Activated T-helper 1 cell treated with Interleukin-2 at 50 U/mL for 16 hours (primary cell): Measurements from ENCODE around the gene RNU6-9.
"Not testable (repeated sequence)": the region's sequence is repeated elsewhere in the genome, so short reads cannot be mapped to it uniquely, and the experiment has no call there.

Experiments used
- DNase-seq: peaks from one replicate; pipeline ENCODE4 v3.0.0-alpha.2; 2020; ENCODE audit warnings: low read depth

RNU6-9 gene

DNA sequence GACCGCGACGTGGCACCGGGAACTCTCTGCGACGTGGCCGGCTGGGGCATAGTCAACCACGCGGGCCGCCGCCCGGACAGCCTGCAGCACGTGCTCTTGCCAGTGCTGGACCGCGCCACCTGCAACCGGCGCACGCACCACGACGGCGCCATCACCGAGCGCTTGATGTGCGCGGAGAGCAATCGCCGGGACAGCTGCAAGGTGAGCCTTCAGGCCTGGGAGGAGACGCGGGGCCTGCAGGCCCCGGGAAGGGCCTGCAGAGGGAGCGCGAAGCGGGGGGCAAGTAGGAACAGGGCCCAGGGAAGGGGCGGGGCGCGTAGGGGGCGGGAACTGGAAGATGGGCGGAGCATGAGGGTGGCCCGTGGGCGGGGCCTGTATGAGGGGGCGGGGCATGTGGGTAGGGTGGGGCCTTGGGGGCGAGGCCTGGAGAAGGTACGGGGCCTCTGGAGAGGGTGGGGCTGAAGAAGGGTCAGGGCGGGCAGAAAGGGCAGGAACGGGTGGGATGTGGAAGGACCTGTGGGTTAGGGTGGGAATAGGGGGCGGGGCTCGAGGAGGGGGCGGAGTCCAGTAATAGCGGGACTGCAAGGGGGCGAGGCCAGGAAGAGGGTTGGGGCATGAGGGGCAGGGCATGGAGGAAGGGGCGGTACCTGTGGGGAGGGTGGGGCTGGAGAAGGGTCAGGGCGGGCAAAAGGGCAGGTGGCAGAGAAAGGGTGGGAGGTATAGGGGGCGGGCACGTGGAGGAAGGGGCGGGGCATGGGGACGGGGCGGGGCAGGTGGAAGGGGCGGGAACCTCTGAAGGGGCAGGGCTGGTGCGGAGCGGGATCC, 31.3 kb upstream of the RNU6-9 start:
- peak; percentile 51 for DNase-seq

DNA sequence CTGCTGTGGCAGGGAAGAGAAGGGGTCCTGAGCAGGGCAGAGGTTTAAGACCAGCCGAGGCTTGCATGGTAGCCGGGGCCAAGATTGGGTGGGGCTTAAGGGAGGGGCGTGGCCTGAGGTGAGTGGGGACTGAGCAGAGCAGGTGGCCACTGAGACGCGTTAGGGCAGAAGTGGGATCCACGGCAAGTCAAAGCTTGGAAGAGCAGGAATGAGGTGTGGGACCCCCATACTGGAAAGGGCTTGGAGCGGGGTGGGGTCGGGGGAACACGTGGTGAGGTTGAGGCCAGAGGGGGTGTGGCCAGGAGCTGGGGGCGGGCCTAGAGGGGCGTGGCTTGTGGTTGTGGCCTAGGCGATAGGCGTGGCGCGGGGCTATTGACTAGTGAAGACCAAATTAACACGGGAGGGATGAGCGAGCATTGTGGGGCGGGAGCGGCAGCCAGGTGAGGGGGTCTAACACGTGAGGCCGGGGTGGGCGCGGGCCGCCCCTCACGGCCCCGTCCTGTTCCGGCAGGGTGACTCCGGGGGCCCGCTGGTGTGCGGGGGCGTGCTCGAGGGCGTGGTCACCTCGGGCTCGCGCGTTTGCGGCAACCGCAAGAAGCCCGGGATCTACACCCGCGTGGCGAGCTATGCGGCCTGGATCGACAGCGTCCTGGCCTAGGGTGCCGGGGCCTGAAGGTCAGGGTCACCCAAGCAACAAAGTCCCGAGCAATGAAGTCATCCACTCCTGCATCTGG, 30.5 kb upstream of the RNU6-9 start:
- peak; percentile 67 for DNase-seq

DNA sequence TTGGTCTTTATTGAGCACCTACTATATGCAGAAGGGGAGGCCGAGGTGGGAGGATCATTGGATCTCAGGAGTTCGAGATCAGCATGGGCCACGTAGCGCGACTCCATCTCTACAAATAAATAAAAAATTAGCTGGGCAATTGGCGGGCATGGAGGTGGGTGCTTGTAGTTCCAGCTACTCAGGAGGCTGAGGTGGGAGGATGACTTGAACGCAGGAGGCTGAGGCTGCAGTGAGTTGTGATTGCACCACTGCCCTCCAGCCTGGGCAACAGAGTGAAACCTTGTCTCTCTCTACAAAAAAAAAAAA, 30.0 kb upstream of the RNU6-9 start:
- DNase-seq: no peak

DNA sequence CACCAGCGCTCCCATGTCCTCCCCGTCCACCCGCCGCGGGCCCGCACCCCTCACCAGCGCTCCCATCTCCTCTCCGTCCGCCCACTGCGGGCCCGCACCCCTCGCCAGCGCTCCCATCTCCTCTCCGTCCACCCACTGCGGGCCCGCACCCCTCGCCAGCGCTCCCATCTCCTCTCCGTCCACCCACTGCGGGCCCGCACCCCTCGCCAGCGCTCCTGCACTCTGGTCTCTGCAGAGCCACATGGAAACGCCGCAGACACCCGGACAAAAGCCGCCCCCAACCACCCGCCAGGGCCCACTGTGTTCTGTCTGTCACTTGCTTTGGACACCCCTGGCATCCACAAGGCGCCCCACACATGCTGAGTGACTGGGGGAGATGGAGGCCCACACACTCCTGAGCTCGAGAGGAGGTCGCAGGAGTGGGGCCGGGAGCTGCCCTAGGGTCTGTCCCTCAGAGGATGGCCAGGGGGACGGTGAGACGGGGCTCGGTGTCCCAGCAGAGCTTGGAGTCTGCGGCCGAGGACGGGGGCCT, 26.4 kb upstream of the RNU6-9 start:
- no peak for DNase-seq

DNA sequence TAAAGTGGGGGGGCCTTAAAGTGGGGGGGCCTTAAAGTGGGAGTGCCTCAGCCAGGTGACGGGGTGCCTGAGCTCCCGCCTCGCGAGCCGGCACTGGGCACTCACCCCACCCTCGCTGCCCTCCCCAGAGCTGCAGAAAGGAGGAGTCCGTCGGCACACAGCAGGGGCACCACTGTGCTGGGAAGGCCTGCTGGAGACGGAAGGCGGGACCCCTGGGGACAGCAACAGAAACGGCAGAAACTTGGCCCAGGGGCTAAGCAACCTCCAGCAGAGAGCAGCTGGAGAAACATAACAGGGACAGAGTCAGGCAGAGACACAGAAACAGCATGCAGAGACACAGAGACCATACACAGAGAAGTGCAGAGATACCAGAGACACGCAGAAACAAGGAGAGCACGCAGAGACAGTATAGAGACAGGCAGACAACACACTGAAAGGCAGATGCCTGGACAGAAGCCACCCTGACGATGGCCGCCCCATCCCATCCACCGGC, 25.9 kb upstream of the RNU6-9 start:
- DNase-seq: no peak

DNA sequence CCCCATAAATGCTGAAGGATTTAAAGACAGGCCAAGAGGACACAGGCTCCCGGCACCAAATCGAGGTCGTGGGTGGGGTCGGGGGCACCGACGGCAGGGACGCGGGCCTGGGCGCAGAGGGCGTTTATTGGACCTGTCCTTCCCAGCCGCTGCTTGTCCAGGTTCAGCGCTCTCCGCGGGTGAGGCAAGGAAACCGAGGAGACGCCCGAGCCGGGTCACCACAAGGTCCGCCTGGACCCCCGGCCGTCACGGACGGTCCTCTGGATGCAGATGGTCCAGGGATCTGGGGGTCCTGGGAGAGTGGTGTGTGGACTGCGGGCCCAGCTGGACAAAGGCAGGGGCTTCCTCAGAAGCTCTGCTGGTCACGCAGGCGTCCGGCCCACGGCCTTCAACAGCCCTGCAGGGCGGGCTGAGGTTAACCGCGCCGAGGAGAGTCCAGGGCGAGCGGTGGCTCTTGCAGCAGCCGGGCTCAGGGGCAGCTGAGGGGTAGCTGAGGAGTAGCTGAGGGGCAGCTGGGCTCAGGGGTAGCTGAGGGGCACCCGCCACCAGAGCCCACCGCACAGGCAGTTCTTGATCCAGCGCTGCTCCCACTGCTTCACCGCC, 25.3 kb upstream of the RNU6-9 start:
- DNase-seq: no peak

DNA sequence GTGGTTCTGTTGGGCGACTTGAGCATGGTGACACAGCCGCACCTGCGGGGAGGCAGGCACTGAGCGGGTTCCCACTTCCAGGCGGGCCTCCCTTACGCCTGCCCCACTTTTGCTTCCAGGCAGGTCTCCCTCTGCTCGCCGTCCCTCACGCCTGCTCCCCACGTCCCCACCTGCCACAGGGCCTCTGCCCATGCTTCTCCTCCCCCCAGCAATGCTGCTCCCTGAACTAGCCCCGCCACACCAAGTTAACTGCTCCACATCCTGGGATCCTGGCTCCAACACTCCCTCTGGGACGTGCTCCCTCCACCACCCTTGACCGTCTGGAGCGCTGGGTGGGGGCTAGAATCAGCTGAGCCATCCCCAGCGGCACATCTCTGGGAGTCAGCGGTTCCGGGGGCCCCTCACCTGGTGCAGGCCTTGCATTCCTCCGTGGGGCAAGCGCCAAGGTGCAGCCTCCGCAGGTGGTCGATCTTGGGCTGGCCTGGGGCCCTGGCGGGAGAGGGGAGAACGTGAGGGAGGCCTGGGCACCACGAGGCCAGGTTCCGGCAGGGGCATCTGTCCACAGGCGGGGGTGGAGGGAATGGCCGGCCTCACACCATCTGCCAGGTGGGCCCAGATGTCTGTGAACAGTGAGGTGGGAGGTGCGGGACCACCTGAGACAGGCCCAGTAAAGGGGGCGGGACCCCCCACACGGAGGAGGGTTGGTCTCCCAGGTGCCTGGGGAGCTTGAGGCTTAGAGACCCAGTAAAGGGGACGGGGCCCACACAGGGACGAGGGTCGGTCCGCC, 24.6 kb upstream of the RNU6-9 start:
- no peak for DNase-seq

DNA sequence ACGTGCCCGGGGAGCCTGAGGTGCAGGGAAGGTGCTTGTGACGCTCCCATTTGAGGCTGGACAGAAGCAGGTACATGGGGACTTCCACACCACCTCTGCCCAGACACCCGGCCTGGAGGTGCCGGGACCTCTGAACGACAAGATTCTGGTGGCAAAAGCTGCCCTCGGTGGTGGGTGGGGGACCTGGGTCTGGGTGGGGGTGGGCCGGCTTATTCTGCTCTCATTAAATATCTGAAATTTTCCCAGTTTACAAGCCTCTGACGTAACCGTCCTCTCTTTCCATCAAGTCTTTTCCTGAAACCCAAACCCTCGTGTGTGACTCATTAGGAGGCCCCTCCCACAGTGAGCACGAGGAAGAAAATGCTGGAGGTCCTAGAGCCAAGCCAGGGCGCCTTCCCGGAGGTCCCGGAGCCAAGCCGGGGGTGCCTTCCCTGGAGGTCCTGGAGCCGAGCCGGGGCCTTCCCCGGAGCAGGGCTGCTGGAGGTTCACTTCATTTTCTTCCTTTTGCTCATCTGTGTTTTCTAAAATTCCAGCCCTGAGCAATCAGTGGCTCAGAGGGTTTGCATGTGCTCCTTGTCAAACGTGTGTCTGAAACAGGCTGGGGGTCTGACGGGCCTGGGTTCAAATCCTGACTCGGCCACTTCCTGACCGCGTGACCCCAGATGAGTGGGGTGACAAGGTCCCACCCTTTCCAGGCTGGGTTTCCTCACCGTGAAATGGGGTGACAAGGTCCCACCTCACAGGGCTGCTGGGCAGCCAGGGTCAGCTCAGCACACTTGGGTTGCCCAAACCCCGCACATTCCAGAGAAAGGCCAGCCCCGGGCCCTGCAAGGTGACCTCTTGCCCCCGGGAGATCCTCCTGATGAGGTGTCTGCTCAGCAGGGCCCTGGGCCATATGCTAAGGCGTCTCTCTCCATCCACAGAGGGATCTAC, 23.8 kb upstream of the RNU6-9 start:
- no peak for DNase-seq

DNA sequence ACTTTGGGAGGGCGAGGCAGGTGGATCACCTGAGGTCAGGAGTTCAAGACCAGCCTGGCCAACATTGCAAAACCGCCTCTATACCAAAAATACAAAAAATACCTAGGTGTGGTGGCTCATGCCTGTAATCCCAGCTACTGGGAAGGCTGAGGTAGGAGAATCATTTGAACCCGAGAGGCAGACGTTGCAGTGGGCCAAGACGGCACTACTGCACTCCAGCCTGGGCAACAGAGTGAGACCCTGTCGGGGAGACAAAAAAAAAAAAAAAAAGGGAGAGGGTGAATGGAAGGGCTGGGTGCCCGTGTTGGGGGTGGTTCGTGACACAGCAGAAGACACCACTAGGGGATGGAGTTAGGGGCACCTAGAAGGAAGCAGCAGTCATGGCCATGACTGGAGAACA, 23.0 kb upstream of the RNU6-9 start:
- DNase-seq: no peak

DNA sequence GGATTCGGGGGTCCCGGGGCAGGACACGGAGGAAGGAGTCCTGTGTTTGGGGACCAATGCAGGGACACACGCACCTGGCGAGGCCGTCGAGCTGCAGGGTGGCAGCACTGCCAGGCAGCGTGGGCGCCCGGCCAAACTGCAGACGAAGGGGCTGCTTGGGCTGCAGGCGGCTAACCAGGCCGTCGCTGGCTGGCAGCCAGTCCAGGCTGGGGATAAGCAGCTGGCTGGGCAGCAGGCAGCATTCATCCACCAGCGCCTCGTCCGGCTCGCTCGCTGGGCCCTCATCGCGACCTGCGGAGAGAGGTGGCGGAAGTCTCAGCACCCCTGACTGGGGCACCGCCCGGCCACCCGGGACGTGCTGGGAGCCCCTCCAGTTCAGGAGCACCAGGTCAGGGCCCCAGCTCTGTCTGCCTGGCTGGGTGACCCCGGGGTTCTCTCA, 22.3 kb upstream of the RNU6-9 start:
- DNase-seq: no peak

DNA sequence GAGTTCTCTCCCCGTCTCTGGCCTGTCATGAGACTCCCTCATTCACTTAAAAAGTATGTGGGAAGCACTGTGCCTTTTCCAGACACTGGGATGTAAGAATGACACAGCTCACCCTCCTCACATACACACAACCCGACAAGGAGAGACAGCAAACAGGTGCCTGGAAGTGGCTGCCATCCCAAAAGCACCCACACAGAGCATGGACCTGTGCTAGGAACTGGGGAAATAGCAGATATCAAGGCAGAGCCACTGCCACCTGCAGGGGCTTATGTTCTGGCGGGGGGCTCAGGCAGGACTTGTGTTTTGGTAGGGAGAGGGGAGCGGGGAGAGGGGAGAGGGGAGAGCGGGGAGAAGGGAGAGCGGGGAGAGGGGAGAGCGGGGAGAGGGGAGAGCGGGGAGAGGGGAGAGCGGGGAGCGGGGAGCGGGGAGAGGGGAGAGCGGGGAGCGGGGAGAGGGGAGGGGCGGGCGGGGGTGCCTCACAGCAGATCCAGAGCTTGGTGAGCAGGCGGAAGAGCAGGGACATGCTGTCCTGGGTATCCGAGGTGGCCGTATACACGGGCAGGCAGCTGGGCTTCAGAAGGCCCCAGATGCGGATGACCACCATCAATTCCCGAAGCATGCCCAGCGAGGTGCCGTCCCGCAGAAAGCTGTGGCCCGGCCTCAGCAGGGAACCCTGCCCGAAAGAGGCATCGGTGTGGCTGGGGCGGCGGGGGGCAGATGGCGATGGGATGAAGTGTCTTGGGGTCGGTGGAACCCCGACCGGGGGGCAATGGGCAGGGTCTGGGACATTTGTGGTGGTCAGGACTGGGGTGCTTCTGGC, 21.6 kb upstream of the RNU6-9 start:
- no peak for DNase-seq

DNA sequence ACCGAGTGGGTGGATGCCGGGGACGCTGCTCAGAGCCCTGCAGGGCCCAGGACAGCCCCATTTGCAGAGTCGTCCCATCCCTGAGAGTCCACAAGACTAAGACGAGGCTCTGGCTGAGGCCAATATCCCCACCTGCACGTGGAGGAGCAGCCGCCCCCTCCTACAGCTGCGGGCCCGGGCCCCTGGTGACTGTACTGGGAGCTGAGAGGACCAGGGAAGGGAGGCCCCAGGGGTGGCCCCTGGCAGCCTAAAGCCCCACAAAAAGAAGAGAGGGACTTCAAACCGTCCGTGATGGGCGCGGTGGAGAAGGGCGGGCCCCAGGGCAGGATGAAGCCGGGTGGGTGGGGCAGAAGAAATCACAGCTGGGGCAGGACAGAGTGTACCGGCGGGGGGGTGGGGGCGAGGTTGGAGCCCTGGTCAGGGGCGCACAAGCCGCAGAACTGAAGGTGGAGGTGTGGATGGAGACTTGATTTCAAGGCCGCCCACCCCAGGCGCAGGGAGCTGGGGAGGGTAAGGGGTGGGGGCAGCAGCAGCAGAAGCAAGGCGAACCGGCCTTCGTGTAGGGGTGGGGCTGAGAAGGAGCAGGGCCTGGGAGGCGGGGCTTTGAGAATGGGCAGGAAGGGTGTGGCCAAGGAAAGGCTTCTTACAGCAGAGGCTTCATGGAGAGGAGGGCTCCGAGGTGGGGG, 20.9 kb upstream of the RNU6-9 start:
- DNase-seq: peak; percentile 74

DNA sequence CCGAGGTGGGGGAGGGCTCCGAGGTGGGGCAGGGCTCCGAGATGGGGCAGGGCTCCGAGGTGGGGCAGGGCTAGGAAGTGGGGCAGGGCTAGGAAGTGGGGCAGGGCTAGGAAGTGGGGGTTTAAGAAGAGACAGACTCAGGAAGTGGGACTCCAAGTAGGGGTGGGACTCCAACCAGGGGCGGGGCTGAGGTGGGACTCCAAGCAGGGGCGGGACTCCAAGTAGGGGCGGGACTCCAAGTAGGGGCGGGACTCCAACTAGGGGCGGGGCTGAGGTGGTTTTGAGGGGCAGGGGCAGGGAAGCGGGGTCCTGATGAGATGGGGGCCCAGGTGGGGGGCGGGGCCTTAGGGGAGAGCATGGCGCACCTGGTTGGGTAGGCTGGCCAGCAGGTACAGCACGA, 20.2 kb upstream of the RNU6-9 start:
- peak; percentile 71 for DNase-seq

DNA sequence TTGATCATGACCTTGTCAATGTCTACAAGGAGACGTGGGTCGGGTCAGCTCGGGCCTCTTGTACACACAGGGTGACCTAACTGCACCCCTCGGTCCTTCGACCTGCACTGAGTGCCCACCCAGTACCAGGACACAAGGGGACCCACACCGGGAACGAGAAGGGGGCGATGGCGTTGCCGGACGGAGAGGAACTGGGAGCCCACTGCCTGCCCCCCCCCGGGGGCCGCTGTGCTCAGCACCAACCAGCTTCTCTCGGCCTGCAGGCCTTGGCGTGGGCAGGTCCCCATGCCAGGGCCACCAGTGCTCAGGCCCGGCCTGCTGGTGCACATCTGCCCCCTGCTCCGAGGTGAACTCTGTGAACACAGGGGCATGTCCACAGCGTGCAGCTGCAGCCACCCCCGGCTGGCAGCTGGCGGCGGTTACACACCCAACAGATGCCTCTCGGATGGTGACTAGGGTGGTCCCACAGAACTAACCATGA, 19.7 kb upstream of the RNU6-9 start:
- DNase-seq: no peak

DNA sequence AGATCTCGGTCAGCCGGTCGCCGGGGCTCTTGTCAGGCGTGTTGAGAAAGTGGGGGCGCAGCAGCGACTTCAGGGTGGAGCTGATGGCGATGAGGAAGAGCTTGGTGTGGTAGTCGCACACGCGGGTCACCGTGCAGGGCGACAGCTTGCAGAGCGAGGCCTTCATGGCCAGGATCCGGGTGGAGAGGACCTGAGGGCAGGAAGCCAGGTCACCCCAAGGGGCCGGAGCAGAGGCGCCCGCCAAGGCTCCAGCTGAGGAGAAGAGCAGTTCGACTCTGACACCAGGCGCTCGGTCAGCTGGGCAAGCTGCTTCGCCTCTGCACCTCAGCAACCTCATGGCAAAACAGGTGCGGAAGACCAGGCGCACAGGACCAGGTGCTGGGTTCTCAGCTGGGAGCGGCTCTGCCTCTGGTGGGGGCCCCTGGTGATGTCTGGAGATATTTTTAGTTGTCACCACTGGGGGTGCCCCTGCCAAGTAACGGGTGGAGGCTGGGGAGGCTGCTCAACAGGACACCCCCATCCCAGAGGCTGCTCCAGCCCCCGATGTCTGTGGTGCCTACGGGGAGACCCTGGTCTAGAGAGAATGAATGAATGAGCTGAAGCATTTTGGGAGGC, 17.9 kb upstream of the RNU6-9 start:
- DNase-seq: no peak

DNA sequence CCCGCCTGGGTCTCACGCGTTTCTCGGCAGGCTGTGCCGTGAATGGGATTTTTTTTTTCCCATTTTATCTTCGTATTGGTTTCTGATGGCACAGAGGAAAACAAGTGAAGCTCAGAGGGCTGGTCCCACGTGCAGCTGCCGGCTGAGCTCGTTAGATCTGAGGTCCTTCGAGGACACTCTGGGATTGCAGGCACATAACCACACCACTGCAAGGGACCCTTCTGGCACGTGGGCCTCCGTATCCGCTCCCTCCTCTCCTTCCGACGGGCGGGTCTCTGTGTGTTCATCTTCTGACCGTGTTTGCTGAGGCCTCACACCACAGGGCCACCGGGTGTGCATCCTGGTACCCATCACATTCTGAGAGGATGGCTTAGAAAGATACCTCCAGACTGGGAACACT, 17.2 kb upstream of the RNU6-9 start:
- DNase-seq: no peak

DNA sequence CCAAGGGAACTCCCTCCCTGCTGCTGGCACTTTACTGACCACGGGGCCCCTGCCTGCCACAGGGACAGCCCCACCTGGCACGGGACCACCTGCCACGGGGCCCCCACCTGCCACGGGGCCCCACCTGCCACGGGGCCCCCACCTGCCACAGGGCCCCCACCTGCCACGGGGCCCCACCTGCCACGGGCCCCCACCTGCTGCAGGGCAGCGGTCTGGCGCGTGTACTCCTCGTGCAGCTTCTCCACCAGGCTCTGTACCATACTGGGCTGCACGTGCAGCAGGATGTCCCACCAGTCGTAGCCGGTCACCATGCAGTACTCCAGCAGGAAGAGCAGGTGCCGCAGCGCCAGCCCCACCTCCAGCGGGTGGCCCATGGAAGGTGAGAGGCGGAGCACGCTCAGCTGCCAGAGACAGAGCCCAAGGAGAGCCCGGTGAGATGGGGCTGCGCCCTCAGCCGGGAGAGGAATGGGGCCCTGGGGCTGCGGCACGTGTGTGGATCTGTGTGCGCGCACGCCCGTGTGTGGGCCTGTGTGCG, 16.4 kb upstream of the RNU6-9 start:
- no peak for DNase-seq

DNA sequence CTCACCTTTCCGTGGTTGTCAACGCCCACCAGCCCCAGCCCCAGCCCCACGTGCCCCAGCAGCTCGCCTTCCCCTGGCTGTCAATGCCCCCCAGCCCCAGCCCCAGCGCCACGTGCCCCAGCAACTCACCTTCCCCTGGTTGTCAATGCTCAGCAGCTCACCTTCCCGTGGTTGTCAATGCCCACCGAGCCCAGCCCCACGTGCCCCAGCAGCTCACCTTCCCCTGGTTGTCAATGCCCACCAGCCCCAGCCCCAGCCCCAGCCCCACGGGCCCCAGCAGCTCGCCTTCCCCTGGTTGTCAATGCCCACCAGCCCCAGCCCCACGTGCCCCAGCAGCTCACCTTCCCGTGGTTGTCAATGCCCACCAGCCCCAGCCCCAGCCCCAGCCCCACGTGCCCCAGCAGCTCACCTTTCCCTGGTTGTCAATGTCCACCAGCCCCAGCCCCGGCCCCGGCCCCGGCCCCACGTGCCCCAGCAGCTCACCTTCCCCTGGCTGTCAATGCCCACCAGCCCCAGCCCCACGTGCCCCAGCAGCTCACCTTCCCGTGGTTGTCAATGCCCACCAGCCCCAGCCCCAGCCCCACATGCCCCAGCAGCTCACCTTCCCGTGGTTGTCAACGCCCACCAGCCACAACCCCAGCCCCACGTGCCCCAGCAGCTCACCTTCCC, 15.2 kb upstream of the RNU6-9 start:
- DNase-seq: not testable (repeated sequence)
